Effector CD8-positive, alpha-beta T cell (primary cell): ENCODE data around the gene UST.

Source experiments
- DNase-seq: peaks from one replicate; lab custom pipeline; 2025; lab: John Stamatoyannopoulos, UW

UST gene

GRCh38 chr6:149060985-149061760 lies 314.3 kb downstream of the UST start:
- no peak for DNase-seq

GRCh38 chr6:149061930-149062329 lies 315.1 kb downstream of the UST start:
- DNase-seq, result no peak

- no peak for DNase-seq
These were observed 316.0 kb downstream of the UST start for GRCh38 chr6:149062653-149063348.

GRCh38 chr6:149063468-149063867 lies 316.6 kb downstream of the UST start:
- no peak for DNase-seq

DNA sequence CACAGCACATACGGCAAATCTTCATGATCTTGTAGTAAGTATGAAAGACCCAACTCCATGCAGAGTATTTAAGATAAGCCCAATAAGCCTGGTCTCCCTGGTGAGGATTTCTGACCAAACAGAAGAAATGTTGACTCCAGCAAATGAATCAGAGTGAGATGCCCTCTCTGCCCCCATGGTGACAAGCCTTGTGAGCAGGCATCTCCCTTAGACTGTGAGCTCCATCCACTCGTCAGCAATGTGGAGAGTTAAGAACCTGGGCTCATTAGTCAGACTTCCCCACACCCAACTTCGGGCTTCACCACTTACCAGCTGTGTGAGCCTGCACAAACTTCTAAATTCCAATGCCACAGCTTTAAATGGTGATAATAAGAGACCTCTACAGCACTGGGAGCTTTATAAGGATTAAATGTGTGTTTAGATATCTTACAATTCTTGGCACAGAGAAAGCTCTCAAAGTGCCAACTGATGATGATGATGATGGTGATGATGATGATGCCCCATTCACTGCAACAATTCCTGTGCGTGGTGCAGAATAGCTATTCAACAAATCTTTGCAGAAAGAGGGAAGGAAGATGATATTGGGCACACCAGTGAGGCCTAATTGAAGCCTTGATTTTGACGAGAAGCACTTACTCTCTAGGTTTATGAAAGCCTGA lies 317.3 kb downstream of the UST start:
- no peak for DNase-seq

GRCh38 chr6:149064660-149065015 lies 317.8 kb downstream of the UST start:
- no peak for DNase-seq

DNA sequence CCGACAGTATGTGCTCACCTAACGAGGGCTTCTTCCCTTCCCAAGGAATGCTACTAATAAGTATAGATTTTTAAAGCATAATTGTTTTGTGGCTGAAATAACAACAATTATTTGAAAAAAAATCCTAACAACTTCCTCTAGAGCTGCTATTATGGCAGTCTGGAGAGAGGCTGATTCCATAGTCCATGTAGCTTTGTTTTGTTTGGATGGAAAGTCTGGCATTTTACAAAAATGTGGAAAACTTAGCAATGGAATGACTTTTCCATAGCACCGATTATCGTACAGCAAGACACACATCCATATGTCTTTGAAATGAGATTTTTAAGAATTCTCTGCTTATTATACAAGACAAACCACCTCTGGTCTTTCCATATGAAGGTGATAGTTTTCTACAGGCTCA lies 318.3 kb downstream of the UST start:
- DNase-seq, result no peak

DNA sequence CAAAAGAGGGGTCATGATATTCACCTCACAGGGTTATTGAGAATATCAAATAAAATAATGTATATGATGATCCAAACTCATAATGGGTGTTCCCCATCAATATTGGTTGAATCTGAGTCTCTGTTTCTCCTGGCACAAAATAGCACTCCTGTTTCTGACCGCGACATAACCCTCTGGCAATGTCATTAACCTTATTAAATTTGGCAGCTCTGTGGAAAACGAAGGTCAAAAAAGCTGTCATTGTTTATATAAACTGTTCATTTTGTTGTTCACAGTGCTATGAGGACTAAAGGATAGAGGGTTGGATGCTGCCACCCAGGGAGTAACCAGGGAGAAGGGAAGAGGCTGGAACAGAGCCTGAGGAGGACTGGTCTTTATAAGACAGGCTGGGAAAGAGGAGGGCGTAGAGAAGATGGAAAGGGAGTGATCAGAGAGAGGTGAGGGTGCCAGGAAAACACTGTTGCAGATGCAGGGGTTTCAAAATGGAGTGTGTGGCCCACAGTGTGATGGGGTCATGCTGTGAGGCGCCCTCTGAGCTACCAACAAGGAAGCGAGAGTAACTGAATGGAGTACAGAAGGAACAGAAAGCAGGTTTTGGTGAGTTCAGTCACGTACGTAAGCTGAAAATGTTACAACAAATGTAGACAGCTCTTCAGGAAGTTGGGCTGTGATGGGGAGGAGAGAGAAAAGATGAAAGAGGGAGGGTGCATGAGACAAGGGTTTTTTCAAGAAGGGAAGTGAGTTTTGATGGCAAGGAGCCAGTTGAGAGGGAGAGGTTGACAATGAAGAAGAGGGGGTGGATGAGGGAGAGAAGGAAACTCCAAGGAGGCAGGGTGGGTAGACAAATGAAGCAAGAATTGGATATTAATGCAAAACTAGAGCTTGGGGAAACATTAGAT lies 319.1 kb downstream of the UST start:
- peak; percentile 12 for DNase-seq

- DNase-seq, result no peak
These were observed 325.2 kb downstream of the UST start for GRCh38 chr6:149071997-149072396.

DNA sequence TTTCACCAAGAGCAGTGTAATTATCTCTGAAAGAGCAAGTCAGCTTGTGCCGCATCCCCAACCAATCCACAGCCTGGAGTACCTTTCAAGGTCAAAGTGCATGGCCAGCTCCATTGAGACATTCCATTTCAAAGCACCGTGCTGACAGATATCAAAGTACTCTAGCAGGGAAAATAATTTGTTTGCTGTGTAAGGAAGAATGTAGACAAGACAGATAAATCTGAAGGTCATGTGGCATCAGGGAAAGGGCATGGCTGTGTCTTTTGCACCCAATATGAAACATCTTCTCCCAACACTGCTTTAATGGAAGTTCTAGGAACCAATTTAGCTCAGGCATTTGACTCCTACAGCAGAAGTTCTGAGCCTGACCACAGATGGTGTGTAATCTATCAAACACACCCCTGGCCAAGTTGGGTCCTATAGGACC lies 328.0 kb downstream of the UST start:
- DNase-seq, result no peak

GRCh38 chr6:149075616-149076354 lies 329.0 kb downstream of the UST start:
- DNase-seq, result no peak

GRCh38 chr6:149076355-149076734 lies 329.5 kb downstream of the UST start:
- no peak for DNase-seq

DNA sequence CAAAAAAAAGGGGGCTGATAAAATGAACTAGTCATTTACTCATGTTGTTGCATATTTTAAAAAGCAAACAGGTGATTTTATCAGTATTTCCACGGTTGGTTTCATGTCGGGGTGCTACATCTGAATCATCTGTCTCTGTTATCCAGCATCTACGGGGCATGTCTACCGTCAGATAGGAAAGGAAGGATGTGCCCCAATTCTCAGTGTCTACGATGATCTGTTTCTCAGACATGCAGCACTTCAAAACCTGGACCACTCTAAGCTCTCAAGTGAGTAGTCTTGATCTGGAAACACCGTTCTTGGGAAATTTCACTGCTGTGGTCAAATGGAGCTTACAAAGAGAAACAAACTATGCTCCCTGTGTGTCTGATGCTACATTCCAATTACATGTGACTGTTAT lies 330.4 kb downstream of the UST start:
- no peak for DNase-seq

DNA sequence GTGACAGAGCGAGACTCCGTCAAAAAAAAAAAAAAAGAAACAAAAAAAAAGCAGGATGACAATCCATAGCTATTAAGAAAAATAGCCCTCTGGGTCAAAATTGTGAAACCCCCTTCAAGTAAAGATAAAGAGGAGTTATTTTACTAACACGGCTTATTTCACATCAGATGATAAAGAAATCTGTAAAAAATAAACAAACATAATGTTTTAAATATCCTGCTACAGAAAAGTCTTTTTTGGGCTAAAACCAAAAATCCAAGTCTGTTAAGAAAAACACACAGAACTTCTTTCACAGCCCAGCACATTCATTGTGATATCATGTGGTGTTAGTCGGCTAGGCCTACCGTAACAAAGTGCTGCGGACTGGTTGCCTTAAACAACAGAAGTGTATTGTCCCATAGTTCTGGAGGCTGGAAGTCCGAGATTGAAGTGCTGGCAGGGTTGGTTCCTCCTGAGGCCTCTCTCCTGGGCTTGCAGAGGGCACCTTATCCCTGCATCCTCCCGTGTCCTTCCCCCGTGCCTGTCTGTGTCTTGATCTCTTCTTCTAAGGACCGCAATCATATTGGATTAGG lies 331.5 kb downstream of the UST start:
- no peak for DNase-seq

- DNase-seq, result no peak
These were observed 332.6 kb downstream of the UST start for GRCh38 chr6:149079456-149079855.

GRCh38 chr6:149079911-149080491 lies 333.2 kb downstream of the UST start:
- DNase-seq, result no peak

DNA sequence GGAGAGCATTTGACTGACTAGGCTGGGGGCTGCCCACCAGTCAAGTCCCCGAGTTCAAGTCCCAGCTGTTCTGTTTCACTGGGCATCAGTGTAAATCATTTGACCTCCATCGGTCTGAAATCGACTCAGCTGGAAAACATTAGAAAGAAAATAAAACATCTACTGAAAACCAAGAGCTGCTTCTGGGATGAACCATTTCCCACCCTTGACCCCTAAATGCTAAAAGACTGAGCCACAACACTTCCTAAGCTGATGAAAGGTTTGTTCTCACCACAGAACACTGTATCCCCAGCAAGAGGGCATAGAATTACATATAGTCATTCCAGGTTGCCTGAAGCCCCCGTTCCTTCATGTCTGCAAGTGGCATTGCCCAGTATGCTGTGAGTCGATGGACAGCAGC lies 333.7 kb downstream of the UST start:
- no peak for DNase-seq

DNA sequence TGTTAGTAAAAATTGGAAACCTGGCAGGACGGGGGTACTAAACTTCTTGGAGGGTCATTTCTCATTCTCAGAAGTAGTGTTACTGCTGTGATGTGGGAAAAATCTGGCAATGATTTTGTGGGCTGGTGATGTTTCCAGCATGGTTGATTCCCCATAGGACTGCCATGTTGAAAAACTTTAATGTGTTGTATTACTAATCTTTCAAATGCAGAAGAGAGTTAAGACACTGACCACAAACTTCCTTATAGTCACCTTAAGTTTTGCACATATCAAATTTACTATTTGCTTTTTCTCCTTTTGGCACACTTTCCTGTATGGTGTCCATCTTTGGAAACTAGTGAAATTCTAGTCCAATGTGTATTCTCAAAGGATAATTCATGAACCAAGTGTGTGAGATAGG lies 334.5 kb downstream of the UST start:
- DNase-seq, result no peak

GRCh38 chr6:149082320-149082719 lies 335.5 kb downstream of the UST start:
- peak; percentile 72 for DNase-seq

DNA sequence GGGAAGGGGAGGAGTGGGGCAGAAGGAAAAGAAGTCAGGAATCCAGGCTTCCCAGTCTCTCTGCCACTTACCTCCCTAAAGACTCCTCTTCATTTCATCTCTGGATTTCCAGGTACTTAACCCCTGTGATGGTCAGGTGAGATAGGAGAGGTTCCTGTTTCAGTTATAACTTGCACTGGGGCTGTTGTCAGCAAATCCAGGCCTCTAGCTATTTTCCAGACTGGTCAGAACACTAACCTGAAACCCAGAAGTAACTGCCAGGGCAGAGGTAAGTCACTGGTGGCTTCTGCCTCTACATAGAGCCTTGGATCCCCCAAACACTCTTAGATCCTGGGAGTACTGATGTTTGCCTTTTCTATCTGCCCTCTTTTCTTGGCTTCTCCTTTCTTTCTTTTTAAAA lies 337.2 kb downstream of the UST start:
- DNase-seq, result no peak
